HEK293T (cell line): Measurements from ENCODE around the gene ZNF469.

Experiments used
- CTCF ChIA-PET: fragments of 350-600 bp; formaldehyde crosslinking; extraction: SDS; loops from one replicate; lab custom pipeline; 2021; ENCODE audit warnings: antibody characterized with exemption, inconsistent platforms; lab: Yijun Ruan, JAX
- POLR2A ChIA-PET: fragments of 350-600 bp; formaldehyde crosslinking; extraction: SDS; loops from one replicate; lab custom pipeline; 2020; ENCODE audit warnings: antibody characterized with exemption, inconsistent platforms; lab: Yijun Ruan, JAX
- DNase-seq: peaks from one replicate; pipeline ENCODE4 v3.0.0; 2012; ENCODE audit warnings: mixed read lengths; ENCODE audit errors: extremely low spot score
- ARNT ChIP-seq: fragments of 450-650 bp; IDR thresholded peaks from 2 replicates; pipeline ENCODE4 v1.6.1; 2017; ENCODE audit warnings: mild to moderate bottlenecking
- BHLHE40 ChIP-seq: fragments of 450-650 bp; IDR thresholded peaks from 2 replicates; pipeline ENCODE4 v1.6.1; 2016; ENCODE audit warnings: mild to moderate bottlenecking, moderate library complexity, borderline replicate concordance
- CTBP1 ChIP-seq: fragments of 450-650 bp; IDR thresholded peaks from 2 replicates; pipeline ENCODE4 v1.6.1; 2016; ENCODE audit warnings: borderline replicate concordance
- ELF4 ChIP-seq: fragments of 450-650 bp; IDR thresholded peaks from 2 replicates; pipeline ENCODE4 v1.6.1; 2017; ENCODE audit warnings: antibody characterized with exemption
- FOXA1 ChIP-seq: fragments of 450-650 bp; IDR thresholded peaks from 2 replicates; pipeline ENCODE4 v1.6.1; 2016; ENCODE audit warnings: mild to moderate bottlenecking
- FOXK2 ChIP-seq: fragments of 450-650 bp; IDR thresholded peaks from 2 replicates; pipeline ENCODE4 v1.6.1; 2016; ENCODE audit warnings: mild to moderate bottlenecking
- FOXM1 ChIP-seq: fragments of 450-650 bp; IDR thresholded peaks from 2 replicates; pipeline ENCODE4 v1.6.1; 2017; ENCODE audit warnings: mild to moderate bottlenecking, borderline replicate concordance
- HDGF ChIP-seq: fragments of 450-650 bp; IDR thresholded peaks from 2 replicates; pipeline ENCODE4 v1.6.1; 2017; ENCODE audit warnings: antibody characterized with exemption, borderline replicate concordance
- L3MBTL2 ChIP-seq: fragments of 450-650 bp; conservative IDR thresholded peaks from 2 replicates; pipeline ENCODE4 v1.6.1; 2016; ENCODE audit warnings: mild to moderate bottlenecking
- LEF1 ChIP-seq: fragments of 450-650 bp; IDR thresholded peaks from 2 replicates; pipeline ENCODE4 v1.6.1; 2017; ENCODE audit warnings: mild to moderate bottlenecking, borderline replicate concordance
- NFRKB ChIP-seq: fragments of 450-650 bp; IDR thresholded peaks from 2 replicates; pipeline ENCODE4 v1.6.1; 2016; ENCODE audit warnings: mild to moderate bottlenecking, moderate library complexity
- SP1 ChIP-seq: fragments of 450-650 bp; IDR thresholded peaks from 2 replicates; pipeline ENCODE4 v1.6.1; 2017
- SUZ12 ChIP-seq: fragments of 450-650 bp; IDR thresholded peaks from 2 replicates; pipeline ENCODE4 v1.6.1; 2016; ENCODE audit warnings: mild to moderate bottlenecking
- TARDBP ChIP-seq: fragments of 450-650 bp; IDR thresholded peaks from 2 replicates; pipeline ENCODE4 v1.6.1; 2016
- ZNF384 ChIP-seq: fragments of 450-650 bp; IDR thresholded peaks from 2 replicates; pipeline ENCODE4 v1.6.1; 2016
- TF ChIP-seq, protein P1 (sequence below): fragments of 450-650 bp; IDR thresholded peaks from 2 replicates; pipeline ENCODE4 v1.6.1; 2016

ZNF469 gene

DNA sequence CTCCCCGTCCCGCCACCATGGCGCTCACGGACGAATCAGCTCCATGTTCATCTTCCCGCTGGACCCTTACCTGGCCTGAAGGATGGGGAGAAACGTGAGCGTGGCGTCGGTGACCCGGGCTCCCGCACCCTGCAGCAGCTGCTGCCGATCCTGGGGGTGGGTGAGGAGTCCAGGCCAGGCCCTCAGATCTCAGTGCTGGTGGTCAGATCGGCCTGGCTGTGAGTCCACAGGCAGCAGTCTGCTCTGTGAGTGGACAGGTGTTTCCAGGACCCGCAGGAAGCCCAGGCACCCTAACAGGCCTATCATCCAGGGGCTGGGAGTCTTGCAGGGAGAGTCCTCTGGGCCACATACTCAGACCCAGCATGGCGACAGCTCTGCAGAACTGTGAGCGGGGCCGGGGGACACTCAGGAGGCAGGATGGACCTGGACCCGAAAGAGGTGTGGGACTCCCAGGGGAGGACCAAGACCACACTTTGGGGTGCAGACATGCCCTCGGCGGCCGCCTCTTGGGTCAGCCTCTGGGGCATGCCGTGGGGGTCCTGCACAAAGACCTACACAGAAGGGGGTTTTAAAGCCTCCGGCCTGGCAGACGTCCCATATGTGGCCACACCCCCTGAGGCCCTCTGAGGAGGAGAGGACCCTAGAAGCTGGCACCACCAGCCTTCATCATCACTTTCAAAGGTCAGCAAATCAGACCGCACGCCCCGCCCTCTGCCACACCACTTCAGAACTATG lies 27.2 kb upstream of the ZNF469 start:
- ChIA-PET POLR2A (no interaction called here), CTCF (no interaction called here)
- DNase-seq = no peak
- TF ChIP-seq ZNF384 (no peak), HDGF (no peak), LEF1 (no peak), BHLHE40 (no peak), CTBP1 (no peak), FOXK2 (no peak), L3MBTL2 (no peak), ELF4 (no peak), SUZ12 (no peak), FOXA1 (no peak), TARDBP (no peak)
- TF ChIP-seq, protein P1, sequence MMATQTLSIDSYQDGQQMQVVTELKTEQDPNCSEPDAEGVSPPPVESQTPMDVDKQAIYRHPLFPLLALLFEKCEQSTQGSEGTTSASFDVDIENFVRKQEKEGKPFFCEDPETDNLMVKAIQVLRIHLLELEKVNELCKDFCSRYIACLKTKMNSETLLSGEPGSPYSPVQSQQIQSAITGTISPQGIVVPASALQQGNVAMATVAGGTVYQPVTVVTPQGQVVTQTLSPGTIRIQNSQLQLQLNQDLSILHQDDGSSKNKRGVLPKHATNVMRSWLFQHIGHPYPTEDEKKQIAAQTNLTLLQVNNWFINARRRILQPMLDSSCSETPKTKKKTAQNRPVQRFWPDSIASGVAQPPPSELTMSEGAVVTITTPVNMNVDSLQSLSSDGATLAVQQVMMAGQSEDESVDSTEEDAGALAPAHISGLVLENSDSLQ = no peak

DNA sequence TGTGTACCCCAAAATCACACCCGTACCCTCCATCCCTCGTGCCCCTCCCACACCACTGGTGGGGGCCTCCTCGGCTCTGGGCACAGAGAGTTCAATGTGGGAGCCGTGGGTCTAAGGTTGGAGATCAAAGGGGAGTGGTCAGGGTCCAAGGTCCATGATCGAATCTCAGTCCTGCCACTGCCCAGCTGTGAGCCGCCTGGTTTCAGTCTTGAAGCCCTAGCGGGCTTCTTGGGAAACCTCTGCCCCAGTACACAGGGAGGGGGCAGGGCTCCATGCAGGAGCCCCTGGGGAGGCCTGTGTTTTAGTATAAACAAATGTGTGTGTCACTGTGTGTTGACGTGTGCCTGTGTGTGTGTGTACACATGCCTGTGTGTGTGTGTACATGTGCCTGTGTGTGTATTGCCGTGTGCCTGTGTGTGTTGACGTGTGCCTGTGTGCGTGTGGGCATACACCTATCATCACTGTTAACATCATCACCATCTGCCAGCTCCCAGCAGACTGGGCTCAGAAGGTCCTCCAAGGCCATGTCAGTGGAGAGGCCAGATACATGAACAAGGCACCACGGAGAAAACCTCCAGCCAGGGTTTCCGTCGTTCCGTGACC lies 26.5 kb upstream of the ZNF469 start:
- CTCF ChIA-PET = no interaction called here
- TF ChIP-seq HDGF = no peak
- no peak for TF ChIP-seq FOXA1
- TF ChIP-seq SUZ12 = no peak
- no peak for TF ChIP-seq L3MBTL2
- no peak for TF ChIP-seq BHLHE40
- TF ChIP-seq SP1 = no peak
- TF ChIP-seq ELF4 = no peak
- TF ChIP-seq CTBP1 = no peak
- TF ChIP-seq, protein P1 = no peak
- TF ChIP-seq ARNT = no peak
- no peak for TF ChIP-seq ZNF384
- no peak for TF ChIP-seq FOXM1
- TF ChIP-seq NFRKB = no peak
- POLR2A ChIA-PET = no interaction called here
- DNase-seq = no peak

DNA sequence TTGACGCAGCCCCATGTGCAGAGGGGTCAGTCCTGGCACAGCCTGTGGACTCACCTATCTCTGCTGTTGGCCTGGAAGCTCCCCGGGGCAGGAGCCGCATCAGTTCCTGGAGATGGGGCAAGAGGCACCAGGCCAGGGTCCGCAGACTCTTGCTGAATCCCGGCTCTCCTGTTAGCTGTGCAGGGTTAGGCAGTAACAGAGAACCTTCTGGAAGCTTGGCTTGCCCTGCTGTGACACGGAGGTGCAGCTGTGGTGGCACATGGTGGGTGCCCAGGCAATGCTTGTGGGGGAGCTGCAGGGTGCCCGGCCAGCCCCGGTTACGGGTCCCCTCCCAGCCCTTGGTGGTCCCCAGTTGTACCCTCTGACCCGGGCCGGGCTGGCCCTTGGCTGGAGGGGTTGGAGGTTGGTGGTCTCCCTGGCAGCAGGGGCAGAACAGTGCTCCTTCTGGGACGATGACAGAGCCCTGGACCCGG lies 26.0 kb upstream of the ZNF469 start:
- no peak for TF ChIP-seq FOXK2
- no peak for TF ChIP-seq HDGF
- TF ChIP-seq FOXA1 = no peak
- no peak for TF ChIP-seq TARDBP
- no peak for TF ChIP-seq SP1
- no peak for DNase-seq
- ChIA-PET CTCF (no interaction called here), POLR2A (no interaction called here)

DNA sequence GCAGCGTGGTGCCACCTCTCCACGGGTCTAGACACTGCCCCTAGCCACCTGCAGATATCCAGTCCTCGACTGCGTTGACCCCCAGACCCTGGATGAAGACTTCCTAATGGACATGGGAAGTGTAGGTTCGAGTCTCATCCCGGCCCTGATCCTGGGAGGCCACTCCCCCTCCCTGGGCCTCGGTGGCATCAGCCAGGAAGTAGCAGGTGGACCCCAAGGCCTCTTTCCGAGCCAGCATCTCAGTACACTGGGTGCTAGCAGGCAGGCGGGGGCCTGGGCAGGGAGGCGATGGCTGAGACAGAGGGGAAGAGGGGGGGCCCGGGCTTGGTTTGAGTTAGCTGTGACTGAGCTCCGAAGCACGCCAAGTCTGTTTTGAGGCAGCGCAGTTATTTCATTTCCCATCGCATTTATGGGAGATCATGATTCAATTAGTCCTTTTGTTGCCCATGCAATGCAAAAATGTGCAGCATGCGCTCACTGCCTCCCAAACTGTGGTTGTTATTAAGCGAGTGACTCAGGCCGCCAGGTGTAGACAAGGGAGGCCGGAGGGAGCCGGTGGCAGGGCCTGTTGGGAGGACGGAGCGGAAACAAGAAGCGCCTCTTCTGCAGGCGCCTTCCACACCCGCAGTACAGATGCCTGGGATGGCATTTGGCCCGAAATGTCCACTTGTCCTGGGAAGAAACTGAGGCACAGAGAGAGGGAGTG lies 25.3 kb upstream of the ZNF469 start:
- DNase-seq = no peak
- ChIA-PET POLR2A (no interaction called here), CTCF (no interaction called here)
- TF ChIP-seq LEF1 = no peak
- TF ChIP-seq SP1 = no peak
- TF ChIP-seq FOXK2 = no peak
- TF ChIP-seq BHLHE40 = no peak
- TF ChIP-seq, protein P1 = no peak
- TF ChIP-seq SUZ12 = no peak
- no peak for TF ChIP-seq HDGF
- no peak for TF ChIP-seq ELF4
- TF ChIP-seq FOXM1 = no peak
- no peak for TF ChIP-seq CTBP1
- no peak for TF ChIP-seq ARNT
- TF ChIP-seq TARDBP = no peak
- no peak for TF ChIP-seq NFRKB

DNA sequence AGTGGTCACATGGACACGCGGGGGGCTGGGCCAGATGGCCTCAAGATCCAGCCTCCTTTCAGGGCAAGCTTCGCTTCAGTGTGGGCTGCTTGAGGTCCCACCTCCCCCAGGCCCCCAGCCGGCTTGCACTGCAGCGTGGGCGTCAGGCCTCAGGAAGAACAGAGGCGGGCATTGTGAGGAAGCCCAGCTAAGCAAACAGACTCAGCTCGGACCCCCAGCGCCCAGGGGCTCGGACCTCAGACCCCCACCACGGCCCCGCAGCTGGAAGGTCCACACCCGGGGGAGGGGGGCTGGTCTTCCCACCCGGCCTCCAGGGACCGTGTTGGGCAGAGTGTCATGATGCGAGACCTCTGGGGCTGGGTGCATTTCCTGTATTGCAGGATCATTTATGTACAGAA lies 24.7 kb upstream of the ZNF469 start:
- DNase-seq = no peak
- POLR2A ChIA-PET = no interaction called here
- TF ChIP-seq SUZ12 (no peak), HDGF (no peak), FOXA1 (no peak), ZNF384 (no peak), FOXK2 (no peak), ELF4 (no peak), L3MBTL2 (no peak)
- TF ChIP-seq, protein P1 = no peak
- CTCF ChIA-PET = no interaction called here
